KMS-11 (cell line): ENCODE measurements around the gene TRIP12.

Experiments used
- H2AFZ ChIP-seq: fragments of 200-600 bp; sonication (generic); 2 replicates; pipeline ENCODE4 v1.6.1; 2016; ENCODE audit warnings: antibody characterized with exemption, mixed run types, low read depth
- H3K27ac ChIP-seq: fragments of 200-600 bp; sonication (generic); 2 replicates; pipeline ENCODE4 v1.6.1; 2016; ENCODE audit warnings: mild to moderate bottlenecking, mixed run types
- H3K27me3 ChIP-seq: fragments of 200-600 bp; sonication (generic); 2 replicates; pipeline ENCODE4 v1.6.1; 2017; ENCODE audit warnings: mild to moderate bottlenecking, low read depth, mixed run types, moderate library complexity; ENCODE audit not compliant: insufficient read depth
- H3K36me3 ChIP-seq: fragments of 200-600 bp; sonication (generic); 2 replicates; pipeline ENCODE4 v1.6.1; 2017; ENCODE audit warnings: mild to moderate bottlenecking, mixed run types; ENCODE audit not compliant: insufficient read depth
- H3K4me1 ChIP-seq: fragments of 200-600 bp; sonication (generic); 2 replicates; pipeline ENCODE4 v1.6.1; 2016; ENCODE audit warnings: mild to moderate bottlenecking, low read depth, mixed run types; ENCODE audit not compliant: poor library complexity, severe bottlenecking
- H3K4me2 ChIP-seq: fragments of 200-600 bp; sonication (generic); 2 replicates; pipeline ENCODE4 v1.7.0; 2016; ENCODE audit warnings: mild to moderate bottlenecking, mixed run types
- H3K4me3 ChIP-seq: fragments of 200-600 bp; sonication (generic); IDR thresholded peaks from 2 replicates; pipeline ENCODE4 v1.6.1; 2017; ENCODE audit warnings: low read depth, low read length, mixed read lengths; ENCODE audit not compliant: insufficient read depth
- H3K79me2 ChIP-seq: fragments of 200-600 bp; sonication (generic); 2 replicates; pipeline ENCODE4 v1.6.1; 2016; ENCODE audit warnings: low read depth, mixed run types; ENCODE audit not compliant: insufficient read depth
- H3K9ac ChIP-seq: fragments of 200-600 bp; sonication (generic); 2 replicates; pipeline ENCODE4 v1.6.1; 2016; ENCODE audit warnings: mild to moderate bottlenecking, mixed run types
- H4K20me1 ChIP-seq: fragments of 200-600 bp; sonication (generic); 2 replicates; pipeline ENCODE4 v1.6.1; 2016; ENCODE audit warnings: mild to moderate bottlenecking, mixed run types; ENCODE audit not compliant: insufficient read depth
- TF ChIP-seq, protein P1 (sequence below): fragments of 200-600 bp; sonication (generic); conservative IDR thresholded peaks from 2 replicates; pipeline ENCODE4 v1.6.1; 2017; ENCODE audit warnings: low read depth, mild to moderate bottlenecking, antibody characterized with exemption, low read length, moderate library complexity, mixed read lengths

Gene TRIP12

DNA sequence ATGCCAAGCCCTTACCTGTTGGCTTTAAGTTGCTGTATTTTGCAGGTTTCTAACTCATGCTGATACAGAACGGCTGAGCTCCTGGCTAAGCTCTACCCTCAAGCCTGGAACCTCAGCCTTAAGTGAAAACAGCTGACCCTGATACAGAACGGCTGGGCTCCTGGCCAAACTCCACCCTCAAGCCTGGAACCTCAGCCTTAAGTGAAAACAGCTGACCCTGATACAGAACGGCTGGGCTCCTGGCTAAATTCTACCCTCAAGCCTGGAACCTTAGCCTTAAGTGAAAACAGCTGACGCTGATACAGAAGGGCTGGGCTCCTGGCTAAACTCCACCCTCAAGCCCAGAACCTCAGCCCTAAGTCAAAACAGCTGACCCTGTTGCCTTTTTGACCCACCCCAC, 189.9 kb downstream of the TRIP12 start:
- H3K4me2 ChIP-seq = no peak overlapping the region
- no peaks in the 10 kb centered on the region for H3K27me3 ChIP-seq
- H3K27ac ChIP-seq = no peak overlapping the region
- H3K4me3 ChIP-seq = no peak overlapping the region
- H3K9ac ChIP-seq = no peak overlapping the region
- H3K4me1 ChIP-seq = peaks cover 3% of the 10 kb centered on the region
- H3K79me2 ChIP-seq = no peaks in the 10 kb centered on the region
- TF ChIP-seq, protein P1, sequence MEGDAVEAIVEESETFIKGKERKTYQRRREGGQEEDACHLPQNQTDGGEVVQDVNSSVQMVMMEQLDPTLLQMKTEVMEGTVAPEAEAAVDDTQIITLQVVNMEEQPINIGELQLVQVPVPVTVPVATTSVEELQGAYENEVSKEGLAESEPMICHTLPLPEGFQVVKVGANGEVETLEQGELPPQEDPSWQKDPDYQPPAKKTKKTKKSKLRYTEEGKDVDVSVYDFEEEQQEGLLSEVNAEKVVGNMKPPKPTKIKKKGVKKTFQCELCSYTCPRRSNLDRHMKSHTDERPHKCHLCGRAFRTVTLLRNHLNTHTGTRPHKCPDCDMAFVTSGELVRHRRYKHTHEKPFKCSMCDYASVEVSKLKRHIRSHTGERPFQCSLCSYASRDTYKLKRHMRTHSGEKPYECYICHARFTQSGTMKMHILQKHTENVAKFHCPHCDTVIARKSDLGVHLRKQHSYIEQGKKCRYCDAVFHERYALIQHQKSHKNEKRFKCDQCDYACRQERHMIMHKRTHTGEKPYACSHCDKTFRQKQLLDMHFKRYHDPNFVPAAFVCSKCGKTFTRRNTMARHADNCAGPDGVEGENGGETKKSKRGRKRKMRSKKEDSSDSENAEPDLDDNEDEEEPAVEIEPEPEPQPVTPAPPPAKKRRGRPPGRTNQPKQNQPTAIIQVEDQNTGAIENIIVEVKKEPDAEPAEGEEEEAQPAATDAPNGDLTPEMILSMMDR = no peak
- H4K20me1 ChIP-seq = no peaks in the 10 kb centered on the region
- no peak overlapping the region for H2AFZ ChIP-seq
- H3K36me3 ChIP-seq = no peaks in the 10 kb centered on the region

DNA sequence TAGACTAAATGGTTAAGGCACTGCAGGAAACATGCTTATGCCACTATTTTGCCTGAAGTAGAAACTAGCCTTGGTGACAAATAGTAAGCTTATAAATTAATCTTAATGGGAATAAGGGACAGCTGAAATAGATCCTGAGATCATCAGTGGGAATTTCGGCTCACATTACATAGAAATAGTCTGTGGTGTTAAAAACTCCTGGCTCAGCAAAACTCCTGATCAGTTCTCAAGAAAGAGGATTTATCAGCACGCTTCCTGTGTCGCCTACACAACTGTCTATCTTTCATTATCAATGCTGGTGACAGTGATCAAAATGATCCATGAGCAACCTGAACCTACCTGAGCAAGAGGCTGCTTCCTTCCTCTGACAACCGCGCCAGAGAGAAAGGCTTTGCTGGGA, 190.4 kb downstream of the TRIP12 start:
- no peaks in the 10 kb centered on the region for H4K20me1 ChIP-seq
- no peak overlapping the region for H2AFZ ChIP-seq
- no peak overlapping the region for H3K27ac ChIP-seq
- no peak overlapping the region for H3K4me3 ChIP-seq
- peaks cover 3% of the 10 kb centered on the region for H3K4me1 ChIP-seq
- TF ChIP-seq, protein P1 = no peak
- H3K36me3 ChIP-seq = no peaks in the 10 kb centered on the region
- no peaks in the 10 kb centered on the region for H3K27me3 ChIP-seq
- no peak overlapping the region for H3K9ac ChIP-seq
- no peak overlapping the region for H3K4me2 ChIP-seq
- no peaks in the 10 kb centered on the region for H3K79me2 ChIP-seq

DNA sequence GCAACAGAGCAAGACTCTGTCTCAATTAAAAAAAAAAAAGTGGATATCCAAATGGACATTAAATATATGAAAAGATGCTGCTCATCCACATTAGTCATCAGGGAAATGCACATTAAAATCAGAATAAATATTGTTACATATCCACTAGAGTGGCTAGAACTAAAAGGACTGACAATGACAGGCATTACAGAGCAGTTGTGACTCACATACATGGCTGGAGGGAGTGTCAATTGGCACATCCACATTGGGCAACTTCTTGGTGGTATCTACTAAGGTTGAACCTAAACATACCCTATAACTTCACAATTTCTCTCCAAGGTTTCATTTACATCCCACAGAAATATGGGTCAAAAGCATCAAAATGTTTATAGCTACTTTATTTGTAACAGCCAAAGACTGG, 193.4 kb downstream of the TRIP12 start:
- Histone ChIP-seq H3K4me3 (no peak overlapping the region), H3K36me3 (no peaks in the 10 kb centered on the region), H3K4me1 (peaks cover 3% of the 10 kb centered on the region), H3K9ac (no peak overlapping the region), H3K4me2 (no peak overlapping the region), H2AFZ (no peak overlapping the region), H3K27me3 (no peaks in the 10 kb centered on the region), H3K27ac (no peak overlapping the region), H4K20me1 (no peaks in the 10 kb centered on the region), H3K79me2 (no peaks in the 10 kb centered on the region)
- TF ChIP-seq, protein P1 = no peak

- H3K36me3 ChIP-seq = no peaks in the 10 kb centered on the region
- TF ChIP-seq, protein P1 = no peak
- no peaks in the 10 kb centered on the region for H4K20me1 ChIP-seq
- no peak overlapping the region for H3K4me3 ChIP-seq
- H2AFZ ChIP-seq = no peak overlapping the region
- peaks cover 3% of the 10 kb centered on the region for H3K4me1 ChIP-seq
- H3K4me2 ChIP-seq = no peak overlapping the region
- H3K27me3 ChIP-seq = no peaks in the 10 kb centered on the region
- H3K27ac ChIP-seq = no peak overlapping the region
- H3K9ac ChIP-seq = no peak overlapping the region
- no peaks in the 10 kb centered on the region for H3K79me2 ChIP-seq
These were observed 195.2 kb downstream of the TRIP12 start for GRCh38 chr2:229726643-229727042.
